ENCODE results near the gene KRTAP5-4.

GRCh38 chr11:1667121-1667850 is 45.3 kb upstream of the KRTAP5-4 start:
- TF ChIP-seq CTCF (IDR thresholded peaks at IDR 0.05) (no peak), POLR2AphosphoS5 (IDR thresholded peaks at IDR 0.05; ENCODE audit: low read depth, low read length) (no peak), SIN3A (IDR thresholded peaks at IDR 0.05; ENCODE audit: borderline replicate concordance, insufficient read depth, low read depth, low read length) (no peak), REST (IDR thresholded peaks at IDR 0.05; ENCODE audit: insufficient read depth in 1 of 2, low read depth in 2 of 2, low read length in 1 of 2) (no peak)
